Astrocyte (in vitro differentiated cells and primary cell): Measurements from ENCODE around the gene RFX7. TPM values are rescaled to one million over a fixed set of nuclear protein-coding genes. Genes with fewer than 3 reads are reported as not detected.

Experiments
- DNase-seq: peaks from one replicate; pipeline ENCODE4 v3.0.0-alpha.2; 2010; ENCODE audit warnings: low read depth
- FAIRE-seq: peaks from 2 replicates; lab custom pipeline; 2011; peaks lifted over from hg19 to GRCh38; lab: Jason Lieb, UNC
- H2AFZ ChIP-seq: 2 replicates; pipeline ENCODE4 v1.6.0; 2012; ENCODE audit warnings: low read depth, low read length, inconsistent platforms
- H3K27ac ChIP-seq: 2 replicates; pipeline ENCODE4 v1.5.1; 2011; ENCODE audit warnings: low read depth, low read length, inconsistent platforms
- H3K27me3 ChIP-seq: 2 replicates; pipeline ENCODE4 v1.6.0; 2011; ENCODE audit warnings: low read length, inconsistent platforms; ENCODE audit not compliant: insufficient read depth
- H3K36me3 ChIP-seq: 2 replicates; pipeline ENCODE4 v1.5.1; 2011; ENCODE audit warnings: low read length, inconsistent platforms; ENCODE audit not compliant: insufficient read depth
- H3K4me1 ChIP-seq: 2 replicates; pipeline ENCODE4 v1.5.1; 2011; ENCODE audit warnings: low read length, inconsistent platforms; ENCODE audit not compliant: insufficient read depth
- H3K4me2 ChIP-seq: 2 replicates; pipeline ENCODE4 v1.6.0; 2012; ENCODE audit warnings: low read length, inconsistent platforms
- H3K4me3 ChIP-seq: 2 replicates; pipeline ENCODE4 v1.5.1; 2011; ENCODE audit warnings: low read depth, mild to moderate bottlenecking, low read length, inconsistent platforms; ENCODE audit not compliant: insufficient read depth
- H3K79me2 ChIP-seq: 2 replicates; pipeline ENCODE4 v1.6.0; 2012; ENCODE audit warnings: mild to moderate bottlenecking, low read length, inconsistent platforms; ENCODE audit not compliant: insufficient read depth
- H3K9ac ChIP-seq: 2 replicates; pipeline ENCODE4 v1.6.0; 2012; ENCODE audit warnings: mild to moderate bottlenecking, low read length, inconsistent platforms
- H3K9me3 ChIP-seq: 2 replicates; pipeline ENCODE4 v1.5.1; 2012; ENCODE audit warnings: low read depth, mild to moderate bottlenecking, low read length, inconsistent platforms; ENCODE audit not compliant: insufficient read depth
- H4K20me1 ChIP-seq: 2 replicates; pipeline ENCODE4 v1.6.0; 2012; ENCODE audit warnings: low read length, inconsistent platforms; ENCODE audit not compliant: insufficient read depth
- H3K27ac Mint-ChIP-seq: one replicate; pipeline ENCODE4 v1.8.0; 2021; ENCODE audit warnings: mild to moderate bottlenecking, mixed read lengths; ENCODE audit not compliant: unreplicated experiment
- H3K27me3 Mint-ChIP-seq: one replicate; pipeline ENCODE4 v1.8.0; 2021; ENCODE audit warnings: low read depth, mixed read lengths; ENCODE audit not compliant: unreplicated experiment
- H3K36me3 Mint-ChIP-seq: one replicate; pipeline ENCODE4 v1.8.0; 2021; ENCODE audit warnings: low read depth, mixed read lengths; ENCODE audit not compliant: unreplicated experiment
- H3K4me1 Mint-ChIP-seq: one replicate; pipeline ENCODE4 v1.8.0; 2021; ENCODE audit warnings: low read depth, mixed read lengths; ENCODE audit not compliant: unreplicated experiment
- H3K4me3 Mint-ChIP-seq: one replicate; pipeline ENCODE4 v1.8.0; 2021; ENCODE audit warnings: mild to moderate bottlenecking, moderate library complexity, mixed read lengths; ENCODE audit not compliant: unreplicated experiment
- H3K9me3 Mint-ChIP-seq: one replicate; pipeline ENCODE4 v1.8.0; 2021; ENCODE audit warnings: mild to moderate bottlenecking, mixed read lengths; ENCODE audit not compliant: unreplicated experiment
- EZH2 ChIP-seq: IDR thresholded peaks from 2 replicates; pipeline ENCODE4 v1.6.1; 2012; ENCODE audit warnings: mild to moderate bottlenecking, low read length, inconsistent platforms; ENCODE audit not compliant: insufficient read depth
- total RNA-seq: library from RNA; stranded (reverse); gene quantifications from 2 replicates; pipeline ENCODE4 v1.2.1, GENCODE V29; 2021
- TF ChIP-seq, protein P1 (sequence below): IDR thresholded peaks from 2 replicates; pipeline ENCODE4 v1.5.1; 2011; ENCODE audit warnings: low read depth, mild to moderate bottlenecking, inconsistent platforms, low read length, moderate library complexity; ENCODE audit not compliant: insufficient read depth

RFX7 gene
- total RNA-seq, 1 donor from 2014 or later: 46.3 TPM

DNA sequence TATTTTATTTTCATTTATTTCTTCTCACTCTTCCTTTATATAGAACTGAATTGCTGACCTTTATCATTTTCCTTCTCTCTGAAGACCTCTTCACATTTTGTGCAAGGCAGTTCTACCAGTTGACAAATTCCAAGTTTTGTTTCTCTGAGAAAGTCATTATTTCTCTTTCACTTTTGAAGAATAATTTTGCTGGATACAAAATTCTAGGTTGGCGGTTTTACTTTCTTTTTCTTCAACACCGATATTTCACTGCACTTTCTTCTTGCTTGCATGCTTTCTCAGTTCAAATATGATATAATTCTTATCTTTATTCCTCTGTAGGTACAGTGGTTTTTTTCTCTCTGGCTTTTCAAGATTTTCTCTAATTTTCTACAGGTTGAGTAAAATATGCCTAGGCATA, 15.9 kb downstream of the RFX7 start:
- H3K27ac Mint-ChIP-seq: no peak overlapping the region
- peaks cover 52% of the 10 kb centered on the region for H3K36me3 Mint-ChIP-seq
- H4K20me1 ChIP-seq: peaks cover 41% of the 10 kb centered on the region
- H3K4me1 ChIP-seq: no peaks in the 10 kb centered on the region
- H3K79me2 ChIP-seq: peaks cover 95% of the 10 kb centered on the region
- H3K4me3 Mint-ChIP-seq: no peak overlapping the region
- no peaks in the 10 kb centered on the region for H3K27me3 Mint-ChIP-seq
- TF ChIP-seq, protein P1, sequence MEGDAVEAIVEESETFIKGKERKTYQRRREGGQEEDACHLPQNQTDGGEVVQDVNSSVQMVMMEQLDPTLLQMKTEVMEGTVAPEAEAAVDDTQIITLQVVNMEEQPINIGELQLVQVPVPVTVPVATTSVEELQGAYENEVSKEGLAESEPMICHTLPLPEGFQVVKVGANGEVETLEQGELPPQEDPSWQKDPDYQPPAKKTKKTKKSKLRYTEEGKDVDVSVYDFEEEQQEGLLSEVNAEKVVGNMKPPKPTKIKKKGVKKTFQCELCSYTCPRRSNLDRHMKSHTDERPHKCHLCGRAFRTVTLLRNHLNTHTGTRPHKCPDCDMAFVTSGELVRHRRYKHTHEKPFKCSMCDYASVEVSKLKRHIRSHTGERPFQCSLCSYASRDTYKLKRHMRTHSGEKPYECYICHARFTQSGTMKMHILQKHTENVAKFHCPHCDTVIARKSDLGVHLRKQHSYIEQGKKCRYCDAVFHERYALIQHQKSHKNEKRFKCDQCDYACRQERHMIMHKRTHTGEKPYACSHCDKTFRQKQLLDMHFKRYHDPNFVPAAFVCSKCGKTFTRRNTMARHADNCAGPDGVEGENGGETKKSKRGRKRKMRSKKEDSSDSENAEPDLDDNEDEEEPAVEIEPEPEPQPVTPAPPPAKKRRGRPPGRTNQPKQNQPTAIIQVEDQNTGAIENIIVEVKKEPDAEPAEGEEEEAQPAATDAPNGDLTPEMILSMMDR: no peak
- no peak for TF ChIP-seq EZH2
- no peak overlapping the region for H2AFZ ChIP-seq
- H3K4me1 Mint-ChIP-seq: no peaks in the 10 kb centered on the region
- no peak overlapping the region for H3K4me2 ChIP-seq
- no peak for DNase-seq
- no peak for FAIRE-seq
- H3K9ac ChIP-seq: no peak overlapping the region
- peaks cover 4% of the 10 kb centered on the region for H3K36me3 ChIP-seq
- H3K27ac ChIP-seq: no peak overlapping the region
- no peaks in the 10 kb centered on the region for H3K27me3 ChIP-seq
- H3K4me3 ChIP-seq: no peak overlapping the region
- peaks cover 21% of the 10 kb centered on the region for H3K9me3 Mint-ChIP-seq
- H3K9me3 ChIP-seq: peaks cover 9% of the 10 kb centered on the region

DNA sequence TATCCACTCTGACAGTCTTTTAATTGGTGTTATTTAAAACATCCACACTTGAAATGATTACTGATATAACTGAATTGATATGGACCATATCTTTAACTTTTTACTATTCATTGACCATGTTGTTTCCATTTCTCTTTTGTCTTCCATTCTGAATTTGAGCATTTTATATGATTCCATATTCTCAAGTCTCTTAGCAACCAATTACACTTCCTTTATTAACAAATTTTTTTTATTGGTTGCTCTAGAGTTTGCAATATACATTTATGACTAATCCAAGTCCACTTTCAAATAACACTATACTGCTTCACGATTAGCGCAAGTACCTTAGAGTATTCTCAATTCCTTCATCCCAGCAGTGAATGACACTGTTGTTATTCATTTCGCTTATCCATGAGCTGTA, 16.4 kb downstream of the RFX7 start:
- H4K20me1 ChIP-seq: peaks cover 41% of the 10 kb centered on the region
- peaks cover 4% of the 10 kb centered on the region for H3K36me3 ChIP-seq
- TF ChIP-seq, protein P1: no peak
- TF ChIP-seq EZH2: no peak
- H3K27ac ChIP-seq: no peak overlapping the region
- no peak overlapping the region for H2AFZ ChIP-seq
- peaks cover 95% of the 10 kb centered on the region for H3K79me2 ChIP-seq
- Mint-ChIP-seq H3K4me3 (no peak overlapping the region), H3K4me1 (no peaks in the 10 kb centered on the region), H3K9me3 (peaks cover 19% of the 10 kb centered on the region), H3K27ac (no peak overlapping the region), H3K36me3 (peaks cover 52% of the 10 kb centered on the region), H3K27me3 (no peaks in the 10 kb centered on the region)
- no peak overlapping the region for H3K4me3 ChIP-seq
- DNase-seq (no peak), FAIRE-seq (no peak)
- H3K4me2 ChIP-seq: no peak overlapping the region
- no peaks in the 10 kb centered on the region for H3K27me3 ChIP-seq
- H3K9me3 ChIP-seq: peaks cover 8% of the 10 kb centered on the region
- H3K4me1 ChIP-seq: no peaks in the 10 kb centered on the region
- no peak overlapping the region for H3K9ac ChIP-seq

DNA sequence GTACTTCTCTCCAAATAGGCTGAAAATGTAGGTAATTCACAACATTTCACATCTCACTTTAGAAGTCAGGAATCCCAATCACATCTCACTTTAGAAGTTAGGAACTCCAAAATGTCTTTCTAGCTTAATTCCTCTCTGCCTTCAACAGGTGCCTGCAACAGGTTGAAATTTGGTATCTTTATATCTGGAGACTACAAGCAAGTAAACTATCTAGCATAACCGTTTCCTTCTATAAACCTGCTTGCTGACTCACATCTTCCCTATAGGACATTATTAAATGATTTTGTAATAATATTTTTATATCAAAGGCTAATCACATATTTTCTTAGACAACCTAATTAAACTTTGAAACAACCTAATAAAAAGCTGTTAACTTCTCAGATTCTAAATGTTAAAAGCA, 18.2 kb downstream of the RFX7 start:
- Histone ChIP-seq H3K79me2 (peaks cover 94% of the 10 kb centered on the region), H3K4me3 (no peak overlapping the region), H3K4me2 (no peak overlapping the region), H3K9ac (no peak overlapping the region), H3K27me3 (no peaks in the 10 kb centered on the region), H2AFZ (no peak overlapping the region), H3K27ac (no peak overlapping the region), H3K9me3 (peaks cover 2% of the 10 kb centered on the region), H3K4me1 (no peaks in the 10 kb centered on the region), H3K36me3 (no peaks in the 10 kb centered on the region), H4K20me1 (peaks cover 35% of the 10 kb centered on the region)
- Mint-ChIP-seq H3K4me1 (no peaks in the 10 kb centered on the region), H3K9me3 (peaks cover 16% of the 10 kb centered on the region), H3K27ac (no peak overlapping the region), H3K27me3 (no peaks in the 10 kb centered on the region), H3K4me3 (no peak overlapping the region), H3K36me3 (peaks cover 38% of the 10 kb centered on the region)
- FAIRE-seq (no peak), DNase-seq (no peak)
- TF ChIP-seq, protein P1: no peak
- no peak for TF ChIP-seq EZH2
